ENCODE measurements around the gene JAZF1. TPM values are rescaled to one million over a fixed set of nuclear protein-coding genes. Genes with fewer than 3 reads are reported as not detected.

JAZF1 gene
- total and polyA plus RNA-seq, 10 of the 15 experiments (the other 5 are each of a cell fraction or from before 2014, with no cell fraction given), result 0.04 to 0.82 (median 0.15) TPM; not detected in 3

DNA sequence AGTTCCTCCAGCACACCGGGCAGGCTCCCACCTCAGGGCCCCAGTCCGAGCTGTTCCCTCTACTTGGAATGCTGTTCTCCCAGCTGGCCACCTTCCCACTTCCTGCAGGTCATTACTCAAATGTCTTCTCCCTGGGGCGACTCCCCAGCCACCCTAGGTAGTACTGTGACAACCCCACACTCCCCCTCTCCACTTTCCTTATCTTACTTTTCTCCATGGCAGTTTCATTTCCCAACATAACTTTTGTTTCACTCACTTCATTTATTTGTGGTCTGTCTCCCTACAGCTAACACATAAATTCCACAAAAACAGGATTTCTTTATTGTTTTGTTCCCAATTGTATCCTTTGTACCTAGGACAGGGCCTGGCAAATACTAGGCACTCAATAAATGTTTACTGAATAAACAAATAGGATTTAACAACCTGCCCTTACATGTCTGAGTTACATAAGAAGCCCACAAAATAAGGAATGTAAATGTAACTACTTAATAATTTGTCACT, 76.5 kb downstream of the JAZF1 start (continued):
- TF ChIP-seq MYC (IDR thresholded peaks at IDR 0.05; ENCODE audit: insufficient read depth, insufficient read length, insufficient replicate concordance, low read length, severe bottlenecking) (no peak), SIN3A (IDR thresholded peaks at IDR 0.05; ENCODE audit: low read depth, low read length) (no peak), SIX5 (IDR thresholded peaks at IDR 0.05; ENCODE audit: low read depth, low read length, severe bottlenecking) (no peak), MTA2 (IDR thresholded peaks at IDR 0.05; ENCODE audit: low read depth) (no peak)
- TF ChIP-seq, protein P1, sequence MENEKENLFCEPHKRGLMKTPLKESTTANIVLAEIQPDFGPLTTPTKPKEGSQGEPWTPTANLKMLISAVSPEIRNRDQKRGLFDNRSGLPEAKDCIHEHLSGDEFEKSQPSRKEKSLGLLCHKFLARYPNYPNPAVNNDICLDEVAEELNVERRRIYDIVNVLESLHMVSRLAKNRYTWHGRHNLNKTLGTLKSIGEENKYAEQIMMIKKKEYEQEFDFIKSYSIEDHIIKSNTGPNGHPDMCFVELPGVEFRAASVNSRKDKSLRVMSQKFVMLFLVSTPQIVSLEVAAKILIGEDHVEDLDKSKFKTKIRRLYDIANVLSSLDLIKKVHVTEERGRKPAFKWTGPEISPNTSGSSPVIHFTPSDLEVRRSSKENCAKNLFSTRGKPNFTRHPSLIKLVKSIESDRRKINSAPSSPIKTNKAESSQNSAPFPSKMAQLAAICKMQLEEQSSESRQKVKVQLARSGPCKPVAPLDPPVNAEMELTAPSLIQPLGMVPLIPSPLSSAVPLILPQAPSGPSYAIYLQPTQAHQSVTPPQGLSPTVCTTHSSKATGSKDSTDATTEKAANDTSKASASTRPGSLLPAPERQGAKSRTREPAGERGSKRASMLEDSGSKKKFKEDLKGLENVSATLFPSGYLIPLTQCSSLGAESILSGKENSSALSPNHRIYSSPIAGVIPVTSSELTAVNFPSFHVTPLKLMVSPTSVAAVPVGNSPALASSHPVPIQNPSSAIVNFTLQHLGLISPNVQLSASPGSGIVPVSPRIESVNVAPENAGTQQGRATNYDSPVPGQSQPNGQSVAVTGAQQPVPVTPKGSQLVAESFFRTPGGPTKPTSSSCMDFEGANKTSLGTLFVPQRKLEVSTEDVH (IDR thresholded peaks at IDR 0.05; ENCODE audit: low read depth, partially characterized antibody), result no peak
- TF ChIP-seq, protein P2, sequence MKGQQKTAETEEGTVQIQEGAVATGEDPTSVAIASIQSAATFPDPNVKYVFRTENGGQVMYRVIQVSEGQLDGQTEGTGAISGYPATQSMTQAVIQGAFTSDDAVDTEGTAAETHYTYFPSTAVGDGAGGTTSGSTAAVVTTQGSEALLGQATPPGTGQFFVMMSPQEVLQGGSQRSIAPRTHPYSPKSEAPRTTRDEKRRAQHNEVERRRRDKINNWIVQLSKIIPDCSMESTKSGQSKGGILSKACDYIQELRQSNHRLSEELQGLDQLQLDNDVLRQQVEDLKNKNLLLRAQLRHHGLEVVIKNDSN (IDR thresholded peaks at IDR 0.05; ENCODE audit: borderline replicate concordance, extremely low read length, insufficient read depth, low read depth, low read length), result no peak
- TF ChIP-seq, protein P3, sequence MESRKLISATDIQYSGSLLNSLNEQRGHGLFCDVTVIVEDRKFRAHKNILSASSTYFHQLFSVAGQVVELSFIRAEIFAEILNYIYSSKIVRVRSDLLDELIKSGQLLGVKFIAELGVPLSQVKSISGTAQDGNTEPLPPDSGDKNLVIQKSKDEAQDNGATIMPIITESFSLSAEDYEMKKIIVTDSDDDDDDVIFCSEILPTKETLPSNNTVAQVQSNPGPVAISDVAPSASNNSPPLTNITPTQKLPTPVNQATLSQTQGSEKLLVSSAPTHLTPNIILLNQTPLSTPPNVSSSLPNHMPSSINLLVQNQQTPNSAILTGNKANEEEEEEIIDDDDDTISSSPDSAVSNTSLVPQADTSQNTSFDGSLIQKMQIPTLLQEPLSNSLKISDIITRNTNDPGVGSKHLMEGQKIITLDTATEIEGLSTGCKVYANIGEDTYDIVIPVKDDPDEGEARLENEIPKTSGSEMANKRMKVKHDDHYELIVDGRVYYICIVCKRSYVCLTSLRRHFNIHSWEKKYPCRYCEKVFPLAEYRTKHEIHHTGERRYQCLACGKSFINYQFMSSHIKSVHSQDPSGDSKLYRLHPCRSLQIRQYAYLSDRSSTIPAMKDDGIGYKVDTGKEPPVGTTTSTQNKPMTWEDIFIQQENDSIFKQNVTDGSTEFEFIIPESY (IDR thresholded peaks at IDR 0.05), result no peak
- TF ChIP-seq, protein P4, sequence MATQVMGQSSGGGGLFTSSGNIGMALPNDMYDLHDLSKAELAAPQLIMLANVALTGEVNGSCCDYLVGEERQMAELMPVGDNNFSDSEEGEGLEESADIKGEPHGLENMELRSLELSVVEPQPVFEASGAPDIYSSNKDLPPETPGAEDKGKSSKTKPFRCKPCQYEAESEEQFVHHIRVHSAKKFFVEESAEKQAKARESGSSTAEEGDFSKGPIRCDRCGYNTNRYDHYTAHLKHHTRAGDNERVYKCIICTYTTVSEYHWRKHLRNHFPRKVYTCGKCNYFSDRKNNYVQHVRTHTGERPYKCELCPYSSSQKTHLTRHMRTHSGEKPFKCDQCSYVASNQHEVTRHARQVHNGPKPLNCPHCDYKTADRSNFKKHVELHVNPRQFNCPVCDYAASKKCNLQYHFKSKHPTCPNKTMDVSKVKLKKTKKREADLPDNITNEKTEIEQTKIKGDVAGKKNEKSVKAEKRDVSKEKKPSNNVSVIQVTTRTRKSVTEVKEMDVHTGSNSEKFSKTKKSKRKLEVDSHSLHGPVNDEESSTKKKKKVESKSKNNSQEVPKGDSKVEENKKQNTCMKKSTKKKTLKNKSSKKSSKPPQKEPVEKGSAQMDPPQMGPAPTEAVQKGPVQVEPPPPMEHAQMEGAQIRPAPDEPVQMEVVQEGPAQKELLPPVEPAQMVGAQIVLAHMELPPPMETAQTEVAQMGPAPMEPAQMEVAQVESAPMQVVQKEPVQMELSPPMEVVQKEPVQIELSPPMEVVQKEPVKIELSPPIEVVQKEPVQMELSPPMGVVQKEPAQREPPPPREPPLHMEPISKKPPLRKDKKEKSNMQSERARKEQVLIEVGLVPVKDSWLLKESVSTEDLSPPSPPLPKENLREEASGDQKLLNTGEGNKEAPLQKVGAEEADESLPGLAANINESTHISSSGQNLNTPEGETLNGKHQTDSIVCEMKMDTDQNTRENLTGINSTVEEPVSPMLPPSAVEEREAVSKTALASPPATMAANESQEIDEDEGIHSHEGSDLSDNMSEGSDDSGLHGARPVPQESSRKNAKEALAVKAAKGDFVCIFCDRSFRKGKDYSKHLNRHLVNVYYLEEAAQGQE (IDR thresholded peaks at IDR 0.05; ENCODE audit: low read depth, low read length), result no peak
